ENCODE measurements around the gene RNF167.
A peak's percentile ranks its signal among the peaks of the same experiment; 100 is the strongest.

Gene RNF167

GRCh38 chr17:4955091-4955490 lies 15.0 kb downstream of the RNF167 start:
- H3K27ac ChIP-seq (ENCODE audit: extremely low read depth, low read depth, low read length) = no peak overlapping the region
- no peak for TF ChIP-seq ZNF239 (tag by site-specific recombination; IDR thresholded peaks at IDR 0.05)
- peak; percentile 57 for TF ChIP-seq GLIS1 (tag by site-specific recombination; IDR thresholded peaks at IDR 0.05)
- TF ChIP-seq GLIS2 (tag by site-specific recombination; IDR thresholded peaks at IDR 0.05) = 0 out of 2 replicates have a peak, but pooled peaks have one; percentile 36
- no peak overlapping the region for H3K4me3 ChIP-seq (ENCODE audit: low read depth, low read length)
- H3K4me1 ChIP-seq (ENCODE audit: control insufficient read depth, insufficient read depth, low read length) = peaks cover 8% of the 10 kb centered on the region
- H3K9me3 ChIP-seq (ENCODE audit: control insufficient read depth, insufficient read depth, low read depth, low read length) = no peaks in the 10 kb centered on the region
- CTCF ChIA-PET = interaction anchor here (0.7 to 1.6 kb wide), 3 partner anchors 12 to 46 kb away, joined by 3 to 11 read pairs (median 9); partner anchors contain the start of gene SPAG7
- H3K36me3 ChIP-seq (ENCODE audit: control insufficient read depth in 2 of 2, insufficient read depth in 1 of 2, low read length in 2 of 2) = peaks cover 0 to 10% of the 10 kb centered on the region in 2 experiments; a peak in 1 of 3 replicates
- POLR2A ChIA-PET = interaction anchor here (0.6 to 17.9 kb wide), 7 partner anchors 8 to 1065 kb away, joined by 3 to 358 read pairs (median 3); partner anchors contain the start of genes ARRB2, INCA1, KIF1C and SPAG7

DNA sequence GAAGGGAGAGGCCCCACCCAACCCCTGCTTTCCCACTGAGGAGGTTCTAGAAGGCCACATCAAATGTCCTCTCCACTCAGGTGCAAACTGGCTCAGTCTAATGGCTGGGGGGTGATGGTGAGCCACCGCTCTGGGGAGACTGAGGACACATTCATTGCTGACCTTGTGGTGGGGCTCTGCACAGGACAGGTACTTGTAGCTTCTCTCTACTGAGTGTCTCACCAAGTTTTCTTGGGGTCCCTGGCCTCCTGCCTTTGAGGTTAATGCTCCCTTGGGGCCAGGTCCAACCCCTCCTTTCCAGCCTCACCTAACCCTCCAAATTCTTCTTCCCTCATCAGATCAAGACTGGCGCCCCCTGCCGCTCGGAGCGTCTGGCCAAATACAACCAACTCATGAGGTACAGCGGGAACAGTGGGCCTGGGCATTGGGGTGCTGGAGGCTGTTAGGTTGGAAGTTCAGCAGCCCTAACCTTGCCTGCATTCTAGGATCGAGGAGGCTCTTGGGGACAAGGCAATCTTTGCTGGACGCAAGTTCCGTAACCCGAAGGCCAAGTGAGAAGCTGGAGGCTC lies 16.5 kb downstream of the RNF167 start:
- no peak overlapping the region for H3K27ac ChIP-seq (ENCODE audit: extremely low read depth, low read depth, low read length)
- ChIA-PET POLR2A (interaction anchor here (1.3 to 17.9 kb wide), 4 partner anchors 8 to 16 kb away, joined by 3 to 358 read pairs (median 8); partner anchors contain the start of genes PFN1, RNF167, SLC25A11 and SPAG7), CTCF (interaction anchor here (0.7 to 1.6 kb wide), 5 partner anchors 9 to 47 kb away, joined by 3 to 9 read pairs (median 4); partner anchors contain the start of gene SPAG7)
- peaks cover 0 to 12% of the 10 kb centered on the region in 2 experiments; a peak in 2 of 3 replicates for H3K36me3 ChIP-seq (ENCODE audit: control insufficient read depth in 2 of 2, insufficient read depth in 1 of 2, low read length in 2 of 2)
- H3K4me3 ChIP-seq (ENCODE audit: low read depth, low read length) = no peak overlapping the region
- TF ChIP-seq ZNF24 (tag by site-specific recombination; IDR thresholded peaks at IDR 0.05) (no peak), KLF9 (tag by site-specific recombination; IDR thresholded peaks at IDR 0.05; ENCODE audit: low read depth) (no peak), ELK4 (IDR thresholded peaks at IDR 0.05; ENCODE audit: borderline replicate concordance, low read depth, low read length) (no peak), WT1 (tag by site-specific recombination; IDR thresholded peaks at IDR 0.05) (no peak), ZNF624 (tag by site-specific recombination; IDR thresholded peaks at IDR 0.05) (no peak)
- TF ChIP-seq, protein P1, sequence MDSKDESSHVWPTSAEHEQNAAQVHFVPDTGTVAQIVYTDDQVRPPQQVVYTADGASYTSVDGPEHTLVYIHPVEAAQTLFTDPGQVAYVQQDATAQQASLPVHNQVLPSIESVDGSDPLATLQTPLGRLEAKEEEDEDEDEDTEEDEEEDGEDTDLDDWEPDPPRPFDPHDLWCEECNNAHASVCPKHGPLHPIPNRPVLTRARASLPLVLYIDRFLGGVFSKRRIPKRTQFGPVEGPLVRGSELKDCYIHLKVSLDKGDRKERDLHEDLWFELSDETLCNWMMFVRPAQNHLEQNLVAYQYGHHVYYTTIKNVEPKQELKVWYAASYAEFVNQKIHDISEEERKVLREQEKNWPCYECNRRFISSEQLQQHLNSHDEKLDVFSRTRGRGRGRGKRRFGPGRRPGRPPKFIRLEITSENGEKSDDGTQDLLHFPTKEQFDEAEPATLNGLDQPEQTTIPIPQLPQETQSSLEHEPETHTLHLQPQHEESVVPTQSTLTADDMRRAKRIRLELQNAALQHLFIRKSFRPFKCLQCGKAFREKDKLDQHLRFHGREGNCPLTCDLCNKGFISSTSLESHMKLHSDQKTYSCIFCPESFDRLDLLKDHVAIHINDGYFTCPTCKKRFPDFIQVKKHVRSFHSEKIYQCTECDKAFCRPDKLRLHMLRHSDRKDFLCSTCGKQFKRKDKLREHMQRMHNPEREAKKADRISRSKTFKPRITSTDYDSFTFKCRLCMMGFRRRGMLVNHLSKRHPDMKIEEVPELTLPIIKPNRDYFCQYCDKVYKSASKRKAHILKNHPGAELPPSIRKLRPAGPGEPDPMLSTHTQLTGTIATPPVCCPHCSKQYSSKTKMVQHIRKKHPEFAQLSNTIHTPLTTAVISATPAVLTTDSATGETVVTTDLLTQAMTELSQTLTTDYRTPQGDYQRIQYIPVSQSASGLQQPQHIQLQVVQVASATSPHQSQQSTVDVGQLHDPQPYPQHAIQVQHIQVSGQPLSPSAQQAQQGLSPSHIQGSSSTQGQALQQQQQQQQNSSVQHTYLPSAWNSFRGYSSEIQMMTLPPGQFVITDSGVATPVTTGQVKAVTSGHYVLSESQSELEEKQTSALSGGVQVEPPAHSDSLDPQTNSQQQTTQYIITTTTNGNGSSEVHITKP (tag by site-specific recombination; IDR thresholded peaks at IDR 0.05) = peak; percentile 62
- H3K4me1 ChIP-seq (ENCODE audit: control insufficient read depth, insufficient read depth, low read length) = no peaks in the 10 kb centered on the region
- H3K9me3 ChIP-seq (ENCODE audit: control insufficient read depth, insufficient read depth, low read depth, low read length) = no peaks in the 10 kb centered on the region

- no peaks in the 10 kb centered on the region for H3K9me3 ChIP-seq (ENCODE audit: control insufficient read depth, insufficient read depth, low read depth, low read length)
- ChIA-PET CTCF (interaction anchor here (0.6 to 1.2 kb wide), 3 partner anchors 8 to 104 kb away, joined by 3 to 6 read pairs (median 5); no protein-coding TSS in a partner anchor), POLR2A (interaction anchor here (0.6 to 17.9 kb wide), 6 partner anchors 9 to 35 kb away, joined by 3 to 358 read pairs (median 4); partner anchors contain the start of genes PFN1, RNF167, SLC25A11 and SPAG7)
- H3K4me3 ChIP-seq (ENCODE audit: low read depth, low read length) = no peak overlapping the region
- no peak overlapping the region for H3K27ac ChIP-seq (ENCODE audit: extremely low read depth, low read depth, low read length)
- no peaks in the 10 kb centered on the region for H3K4me1 ChIP-seq (ENCODE audit: control insufficient read depth, insufficient read depth, low read length)
- TF ChIP-seq ZIC2 (tag by site-specific recombination; IDR thresholded peaks at IDR 0.05) = no peak
- no peak for TF ChIP-seq KLF16 (tag by site-specific recombination; IDR thresholded peaks at IDR 0.05)
- TF ChIP-seq ZNF530 (tag by site-specific recombination; IDR thresholded peaks at IDR 0.05; ENCODE audit: low read depth) = no peak
- peaks cover 0 to 12% of the 10 kb centered on the region in 2 experiments; a peak in 2 of 3 replicates for H3K36me3 ChIP-seq (ENCODE audit: control insufficient read depth in 2 of 2, insufficient read depth in 1 of 2, low read length in 2 of 2)
Measured at GRCh38 chr17:4958102-4958501, 18.0 kb downstream of the RNF167 start.

Data from HEK293 (cell line).